HepG2 (cell line): ENCODE results near the gene SGCE. TPM values are rescaled to one million over a fixed set of nuclear protein-coding genes. Genes with fewer than 3 reads are reported as not detected.
A peak's percentile ranks its signal among the peaks of the same experiment; 100 is the strongest.

Experiments used
- ATRX ChIP-seq: sonication (generic); formaldehyde crosslinking; IDR thresholded peaks from 2 replicates; pipeline ENCODE4 v1.4.0; 2020; ENCODE audit warnings: missing genetic modification reagents, borderline replicate concordance
- EHMT2 ChIP-seq: fragments of 200-600 bp; sonication (generic); IDR thresholded peaks from 2 replicates; pipeline ENCODE4 v1.7.0; 2017; ENCODE audit warnings: antibody characterized with exemption, low read depth, low read length, borderline replicate concordance
- EZH2 ChIP-seq: conservative IDR thresholded peaks from 2 replicates; pipeline ENCODE4 v1.6.1; 2012; ENCODE audit warnings: mild to moderate bottlenecking, low read depth, low read length, moderate library complexity
- HMGXB3 ChIP-seq: sonication (generic); formaldehyde crosslinking; IDR thresholded peaks from 2 replicates; pipeline ENCODE4 v1.4.0; 2020; ENCODE audit warnings: missing genetic modification reagents, borderline replicate concordance
- KDM3A ChIP-seq: IDR thresholded peaks from 2 replicates; pipeline ENCODE4 v1.6.1; 2018; ENCODE audit warnings: low read depth, missing compliant biosample characterization
- NFRKB ChIP-seq: fragments of 450-650 bp; IDR thresholded peaks from 2 replicates; pipeline ENCODE4 v1.6.1; 2017
- RBAK ChIP-seq: sonication (generic); formaldehyde crosslinking; IDR thresholded peaks from 2 replicates; pipeline ENCODE4 v1.5.1; 2020; ENCODE audit warnings: mild to moderate bottlenecking, missing genetic modification reagents
- SKI ChIP-seq: fragments of 450-650 bp; IDR thresholded peaks from one replicate; pipeline ENCODE4 v1.6.1; 2018; ENCODE audit warnings: mild to moderate bottlenecking; ENCODE audit not compliant: partially characterized antibody
- SPEN ChIP-seq: sonication (generic); formaldehyde crosslinking; IDR thresholded peaks from 2 replicates; pipeline ENCODE4 v1.5.1; 2020; ENCODE audit warnings: low read depth, mild to moderate bottlenecking, missing genetic modification reagents
- ZFP41 ChIP-seq: sonication (generic); formaldehyde crosslinking; IDR thresholded peaks from 2 replicates; pipeline ENCODE4 v1.4.0; 2020; ENCODE audit warnings: mild to moderate bottlenecking, missing genetic modification reagents, borderline replicate concordance
- ZKSCAN1 ChIP-seq: fragments of 150-350 bp; IDR thresholded peaks from 2 replicates; pipeline ENCODE4 v1.6.1; 2014; ENCODE audit warnings: low read length
- ZMYM4 ChIP-seq: sonication (generic); formaldehyde crosslinking; IDR thresholded peaks from 2 replicates; pipeline ENCODE4 v1.8.1; 2023; ENCODE audit warnings: mild to moderate bottlenecking, missing genetic modification reagents
- ZNF205 ChIP-seq: IDR thresholded peaks from 2 replicates; pipeline ENCODE4 v1.6.1; 2018; ENCODE audit warnings: missing biosample characterization, missing genetic modification reagents
- ZSCAN22 ChIP-seq: sonication (generic); formaldehyde crosslinking; IDR thresholded peaks from 2 replicates; pipeline ENCODE4 v1.4.0; 2020; ENCODE audit warnings: mild to moderate bottlenecking, missing genetic modification reagents
- polyA plus RNA-seq, 8 experiments: library from polyadenylated mRNA; depleted of rRNA in 3 of 8; stranded (reverse) in 7 of 8; unstranded in 1 of 8; fragments of >200 nt; fragmentation: Illumina TruSeq in 4 of 8; extraction: Trizol in 4 of 8; gene quantifications; 2 replicates each; pipeline versions ENCODE4 v1.2.1 to v1.2.3, GENCODE V29; 2011 to 2016; ENCODE audit warnings: low read depth in 4 of 8, missing spikeins in 1 of 8, mixed read lengths in 1 of 8; ENCODE audit not compliant: insufficient read depth in 1 of 8
- total RNA-seq, 5 experiments: library from RNA; depleted of rRNA; stranded (reverse); fragments of >200 nt; fragmentation: Illumina TruSeq; extraction: Trizol; gene quantifications; 2 replicates each; pipeline ENCODE4 v1.2.3, GENCODE V29; 2016; ENCODE audit warnings: low read depth in 1 of 5
- TF ChIP-seq, protein P1 (sequence below), 2 experiments: IDR thresholded peaks; 2 replicates each; pipeline ENCODE4 v1.6.1; 2011 to 2012; ENCODE audit warnings: low read length in 2 of 2, borderline replicate concordance in 1 of 2, low read depth in 1 of 2, mild to moderate bottlenecking in 1 of 2, moderate library complexity in 1 of 2
- TF ChIP-seq, protein P2 (sequence below): sonication (generic); formaldehyde crosslinking; conservative IDR thresholded peaks from 2 replicates; pipeline ENCODE4 v1.5.0; 2020; ENCODE audit warnings: missing genetic modification reagents
- TF ChIP-seq, protein P3 (sequence below): sonication (generic); formaldehyde crosslinking; IDR thresholded peaks from 2 replicates; pipeline ENCODE4 v1.5.1; 2020; ENCODE audit warnings: mild to moderate bottlenecking, missing genetic modification reagents, moderate library complexity

The SGCE gene
- total and polyA plus RNA-seq, 2 of the 13 experiments (the other 11 are each of a cell fraction or from before 2014, with no cell fraction given): 52.3 to 71.1 TPM

- TF ChIP-seq ZSCAN22 (CRISPR knock-in tag): no peak
- no peak for TF ChIP-seq KDM3A (CRISPR knock-in tag)
- TF ChIP-seq ZNF205: no peak
- TF ChIP-seq, protein P1, sequence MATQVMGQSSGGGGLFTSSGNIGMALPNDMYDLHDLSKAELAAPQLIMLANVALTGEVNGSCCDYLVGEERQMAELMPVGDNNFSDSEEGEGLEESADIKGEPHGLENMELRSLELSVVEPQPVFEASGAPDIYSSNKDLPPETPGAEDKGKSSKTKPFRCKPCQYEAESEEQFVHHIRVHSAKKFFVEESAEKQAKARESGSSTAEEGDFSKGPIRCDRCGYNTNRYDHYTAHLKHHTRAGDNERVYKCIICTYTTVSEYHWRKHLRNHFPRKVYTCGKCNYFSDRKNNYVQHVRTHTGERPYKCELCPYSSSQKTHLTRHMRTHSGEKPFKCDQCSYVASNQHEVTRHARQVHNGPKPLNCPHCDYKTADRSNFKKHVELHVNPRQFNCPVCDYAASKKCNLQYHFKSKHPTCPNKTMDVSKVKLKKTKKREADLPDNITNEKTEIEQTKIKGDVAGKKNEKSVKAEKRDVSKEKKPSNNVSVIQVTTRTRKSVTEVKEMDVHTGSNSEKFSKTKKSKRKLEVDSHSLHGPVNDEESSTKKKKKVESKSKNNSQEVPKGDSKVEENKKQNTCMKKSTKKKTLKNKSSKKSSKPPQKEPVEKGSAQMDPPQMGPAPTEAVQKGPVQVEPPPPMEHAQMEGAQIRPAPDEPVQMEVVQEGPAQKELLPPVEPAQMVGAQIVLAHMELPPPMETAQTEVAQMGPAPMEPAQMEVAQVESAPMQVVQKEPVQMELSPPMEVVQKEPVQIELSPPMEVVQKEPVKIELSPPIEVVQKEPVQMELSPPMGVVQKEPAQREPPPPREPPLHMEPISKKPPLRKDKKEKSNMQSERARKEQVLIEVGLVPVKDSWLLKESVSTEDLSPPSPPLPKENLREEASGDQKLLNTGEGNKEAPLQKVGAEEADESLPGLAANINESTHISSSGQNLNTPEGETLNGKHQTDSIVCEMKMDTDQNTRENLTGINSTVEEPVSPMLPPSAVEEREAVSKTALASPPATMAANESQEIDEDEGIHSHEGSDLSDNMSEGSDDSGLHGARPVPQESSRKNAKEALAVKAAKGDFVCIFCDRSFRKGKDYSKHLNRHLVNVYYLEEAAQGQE (IDR thresholded peaks at IDR 0.05; ENCODE audit: borderline replicate concordance in 1 of 2, low read depth in 1 of 2, low read length in 2 of 2): no peak
- 0 out of 2 replicates have a peak, but pooled peaks have one; percentile 23 for TF ChIP-seq ZMYM4 (CRISPR knock-in tag)
- TF ChIP-seq EHMT2: no peak
- TF ChIP-seq, protein P2, sequence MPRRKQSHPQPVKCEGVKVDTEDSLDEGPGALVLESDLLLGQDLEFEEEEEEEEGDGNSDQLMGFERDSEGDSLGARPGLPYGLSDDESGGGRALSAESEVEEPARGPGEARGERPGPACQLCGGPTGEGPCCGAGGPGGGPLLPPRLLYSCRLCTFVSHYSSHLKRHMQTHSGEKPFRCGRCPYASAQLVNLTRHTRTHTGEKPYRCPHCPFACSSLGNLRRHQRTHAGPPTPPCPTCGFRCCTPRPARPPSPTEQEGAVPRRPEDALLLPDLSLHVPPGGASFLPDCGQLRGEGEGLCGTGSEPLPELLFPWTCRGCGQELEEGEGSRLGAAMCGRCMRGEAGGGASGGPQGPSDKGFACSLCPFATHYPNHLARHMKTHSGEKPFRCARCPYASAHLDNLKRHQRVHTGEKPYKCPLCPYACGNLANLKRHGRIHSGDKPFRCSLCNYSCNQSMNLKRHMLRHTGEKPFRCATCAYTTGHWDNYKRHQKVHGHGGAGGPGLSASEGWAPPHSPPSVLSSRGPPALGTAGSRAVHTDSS (CRISPR knock-in tag): no peak
- no peak for TF ChIP-seq SKI
- TF ChIP-seq ZFP41 (CRISPR knock-in tag): no peak
- no peak for TF ChIP-seq ATRX (CRISPR knock-in tag)
- no peak for TF ChIP-seq SPEN (CRISPR knock-in tag)
- TF ChIP-seq RBAK (CRISPR knock-in tag): no peak
- TF ChIP-seq HMGXB3 (CRISPR knock-in tag): no peak
- TF ChIP-seq EZH2: no peak
- TF ChIP-seq NFRKB: no peak
- TF ChIP-seq, protein P3, sequence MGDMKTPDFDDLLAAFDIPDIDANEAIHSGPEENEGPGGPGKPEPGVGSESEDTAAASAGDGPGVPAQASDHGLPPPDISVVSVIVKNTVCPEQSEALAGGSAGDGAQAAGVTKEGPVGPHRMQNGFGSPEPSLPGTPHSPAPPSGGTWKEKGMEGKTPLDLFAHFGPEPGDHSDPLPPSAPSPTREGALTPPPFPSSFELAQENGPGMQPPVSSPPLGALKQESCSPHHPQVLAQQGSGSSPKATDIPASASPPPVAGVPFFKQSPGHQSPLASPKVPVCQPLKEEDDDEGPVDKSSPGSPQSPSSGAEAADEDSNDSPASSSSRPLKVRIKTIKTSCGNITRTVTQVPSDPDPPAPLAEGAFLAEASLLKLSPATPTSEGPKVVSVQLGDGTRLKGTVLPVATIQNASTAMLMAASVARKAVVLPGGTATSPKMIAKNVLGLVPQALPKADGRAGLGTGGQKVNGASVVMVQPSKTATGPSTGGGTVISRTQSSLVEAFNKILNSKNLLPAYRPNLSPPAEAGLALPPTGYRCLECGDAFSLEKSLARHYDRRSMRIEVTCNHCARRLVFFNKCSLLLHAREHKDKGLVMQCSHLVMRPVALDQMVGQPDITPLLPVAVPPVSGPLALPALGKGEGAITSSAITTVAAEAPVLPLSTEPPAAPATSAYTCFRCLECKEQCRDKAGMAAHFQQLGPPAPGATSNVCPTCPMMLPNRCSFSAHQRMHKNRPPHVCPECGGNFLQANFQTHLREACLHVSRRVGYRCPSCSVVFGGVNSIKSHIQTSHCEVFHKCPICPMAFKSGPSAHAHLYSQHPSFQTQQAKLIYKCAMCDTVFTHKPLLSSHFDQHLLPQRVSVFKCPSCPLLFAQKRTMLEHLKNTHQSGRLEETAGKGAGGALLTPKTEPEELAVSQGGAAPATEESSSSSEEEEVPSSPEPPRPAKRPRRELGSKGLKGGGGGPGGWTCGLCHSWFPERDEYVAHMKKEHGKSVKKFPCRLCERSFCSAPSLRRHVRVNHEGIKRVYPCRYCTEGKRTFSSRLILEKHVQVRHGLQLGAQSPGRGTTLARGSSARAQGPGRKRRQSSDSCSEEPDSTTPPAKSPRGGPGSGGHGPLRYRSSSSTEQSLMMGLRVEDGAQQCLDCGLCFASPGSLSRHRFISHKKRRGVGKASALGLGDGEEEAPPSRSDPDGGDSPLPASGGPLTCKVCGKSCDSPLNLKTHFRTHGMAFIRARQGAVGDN (CRISPR knock-in tag): peak; percentile 55
- TF ChIP-seq ZKSCAN1: no peak
These were observed 35.2 kb downstream of the SGCE start (continued) for GRCh38 chr7:94620703-94621118.
